Astrocyte of the cerebellum (primary cell): ENCODE data around the gene DHRS12.

ENCODE experiments used
- DNase-seq: peaks from one replicate; pipeline ENCODE4 v3.0.0-alpha.2; 2011; ENCODE audit warnings: low read depth
- H3K4me3 ChIP-seq: 2 replicates; pipeline ENCODE4 v1.5.1; 2011; ENCODE audit warnings: mild to moderate bottlenecking, low read depth, low read length, moderate library complexity
- in situ Hi-C: cut with HindIII; loops from 2 replicates; pipeline ENCODE4 v1.10.0; 2017; ENCODE audit warnings: low sequenced_read_pairs
- TF ChIP-seq, protein P1 (sequence below): IDR thresholded peaks from 2 replicates; pipeline ENCODE4 v1.5.1; 2012; ENCODE audit warnings: low read length, low read depth, moderate library complexity, mild to moderate bottlenecking; ENCODE audit errors: missing control alignments

Gene DHRS12

DNA sequence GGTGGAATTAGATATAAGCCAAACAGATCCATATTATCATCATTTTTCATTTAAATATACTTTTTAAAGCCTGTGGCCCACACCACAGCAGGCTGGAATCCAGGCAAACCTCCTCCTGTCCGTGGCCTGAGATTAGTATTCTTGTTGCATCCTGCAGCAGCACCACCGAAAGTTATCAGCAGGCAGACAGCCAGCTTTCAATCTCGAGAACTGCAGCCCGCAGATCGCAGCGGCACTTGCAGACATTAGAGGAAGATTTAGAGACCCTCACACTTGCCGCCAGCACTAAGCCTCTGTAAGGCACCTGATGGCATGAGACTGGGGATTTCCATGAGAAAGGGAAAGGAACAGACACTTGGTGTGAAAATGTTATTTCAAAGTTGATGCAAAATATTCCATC is 7.4 kb downstream of the DHRS12 start:
- H3K4me3 ChIP-seq: no peak overlapping the region
- TF ChIP-seq, protein P1, sequence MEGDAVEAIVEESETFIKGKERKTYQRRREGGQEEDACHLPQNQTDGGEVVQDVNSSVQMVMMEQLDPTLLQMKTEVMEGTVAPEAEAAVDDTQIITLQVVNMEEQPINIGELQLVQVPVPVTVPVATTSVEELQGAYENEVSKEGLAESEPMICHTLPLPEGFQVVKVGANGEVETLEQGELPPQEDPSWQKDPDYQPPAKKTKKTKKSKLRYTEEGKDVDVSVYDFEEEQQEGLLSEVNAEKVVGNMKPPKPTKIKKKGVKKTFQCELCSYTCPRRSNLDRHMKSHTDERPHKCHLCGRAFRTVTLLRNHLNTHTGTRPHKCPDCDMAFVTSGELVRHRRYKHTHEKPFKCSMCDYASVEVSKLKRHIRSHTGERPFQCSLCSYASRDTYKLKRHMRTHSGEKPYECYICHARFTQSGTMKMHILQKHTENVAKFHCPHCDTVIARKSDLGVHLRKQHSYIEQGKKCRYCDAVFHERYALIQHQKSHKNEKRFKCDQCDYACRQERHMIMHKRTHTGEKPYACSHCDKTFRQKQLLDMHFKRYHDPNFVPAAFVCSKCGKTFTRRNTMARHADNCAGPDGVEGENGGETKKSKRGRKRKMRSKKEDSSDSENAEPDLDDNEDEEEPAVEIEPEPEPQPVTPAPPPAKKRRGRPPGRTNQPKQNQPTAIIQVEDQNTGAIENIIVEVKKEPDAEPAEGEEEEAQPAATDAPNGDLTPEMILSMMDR: no peak
- DNase-seq: no peak
- in situ Hi-C loops: loop anchor here (25.0 kb wide), 1 partner anchor 359 kb away; no protein-coding TSS in a partner anchor

DNA sequence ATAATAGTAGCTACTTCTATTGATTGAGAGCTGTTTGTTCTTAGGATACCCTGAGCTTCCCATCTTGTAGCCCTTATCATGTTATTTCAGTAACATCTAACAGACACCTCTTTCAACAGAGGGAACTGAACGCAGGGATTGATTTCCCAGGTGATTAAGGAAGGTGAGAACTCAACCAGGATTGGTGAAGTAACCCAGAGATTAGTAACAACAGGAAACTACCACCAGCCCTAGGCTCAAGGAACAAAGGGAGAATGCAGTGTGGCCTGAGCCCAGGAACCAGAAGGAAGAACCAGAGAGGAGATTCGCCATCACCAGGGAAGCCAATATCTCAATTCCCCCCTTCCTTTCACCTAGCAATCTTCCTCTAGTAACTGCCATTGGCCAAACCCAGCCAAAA is 8.5 kb downstream of the DHRS12 start:
- in situ Hi-C loops: loop anchor here (25.0 kb wide), 1 partner anchor 358 kb away; no protein-coding TSS in a partner anchor
- TF ChIP-seq, protein P1: no peak
- H3K4me3 ChIP-seq: no peak overlapping the region
- no peak for DNase-seq

DNA sequence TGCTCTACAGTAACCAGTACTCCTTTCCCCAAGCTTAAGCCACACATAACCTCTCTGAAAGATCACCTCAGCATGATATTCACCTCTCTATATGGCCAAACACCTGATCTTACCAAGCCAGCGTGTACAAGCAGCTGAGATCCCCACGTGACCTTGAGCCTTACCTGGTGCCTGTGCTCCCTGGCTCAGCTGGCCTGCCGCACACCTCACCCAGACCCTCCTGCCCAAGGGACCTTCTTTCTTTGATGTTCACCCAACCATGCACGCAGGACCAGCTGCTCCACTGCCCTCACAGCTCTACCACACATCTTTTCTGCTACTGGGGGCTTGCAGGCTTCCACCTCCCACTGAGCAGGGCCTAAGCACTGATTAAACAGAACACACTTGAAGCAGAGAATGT is 9.0 kb downstream of the DHRS12 start:
- in situ Hi-C loops: loop anchor here (25.0 kb wide), 1 partner anchor 358 kb away; no protein-coding TSS in a partner anchor
- no peak for DNase-seq
- TF ChIP-seq, protein P1: no peak
- no peak overlapping the region for H3K4me3 ChIP-seq

DNA sequence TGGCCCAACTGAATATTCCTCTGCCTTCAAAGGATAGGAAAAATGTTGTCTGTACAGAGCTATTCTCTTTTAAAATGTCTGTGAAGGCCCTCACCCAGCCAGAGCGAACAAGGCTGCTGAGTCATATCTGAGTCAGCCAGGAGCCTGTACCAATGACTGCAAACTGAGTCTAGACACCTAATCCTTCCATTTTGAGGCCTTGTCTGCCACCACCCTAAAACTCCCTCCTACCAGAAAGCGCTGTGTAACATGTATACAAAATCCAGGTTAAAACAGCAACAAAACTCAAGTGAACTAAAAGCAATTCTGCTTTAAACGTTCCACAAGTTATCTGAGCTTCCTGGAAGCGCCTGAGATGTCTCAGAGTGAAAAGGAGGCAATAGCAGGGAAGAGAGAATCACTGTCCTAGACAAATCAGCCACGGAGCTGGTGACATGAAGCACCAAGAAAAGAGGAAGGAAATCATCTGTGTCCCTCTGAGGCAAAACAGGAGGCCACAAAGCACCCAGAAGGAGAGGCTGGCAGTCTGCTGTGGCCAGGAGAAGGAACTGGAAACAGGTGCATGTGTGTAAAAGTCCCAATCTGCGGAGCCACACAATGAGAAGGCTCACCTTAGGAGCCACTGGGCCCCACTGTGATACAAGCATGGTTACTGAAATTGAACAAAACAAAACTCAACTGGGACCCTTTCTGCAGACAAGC is 10.2 kb downstream of the DHRS12 start:
- in situ Hi-C loops: loop anchor here (25.0 kb wide), 1 partner anchor 356 kb away; no protein-coding TSS in a partner anchor
- TF ChIP-seq, protein P1: no peak
- peak; percentile 54 for DNase-seq
- H3K4me3 ChIP-seq: no peak overlapping the region

DNA sequence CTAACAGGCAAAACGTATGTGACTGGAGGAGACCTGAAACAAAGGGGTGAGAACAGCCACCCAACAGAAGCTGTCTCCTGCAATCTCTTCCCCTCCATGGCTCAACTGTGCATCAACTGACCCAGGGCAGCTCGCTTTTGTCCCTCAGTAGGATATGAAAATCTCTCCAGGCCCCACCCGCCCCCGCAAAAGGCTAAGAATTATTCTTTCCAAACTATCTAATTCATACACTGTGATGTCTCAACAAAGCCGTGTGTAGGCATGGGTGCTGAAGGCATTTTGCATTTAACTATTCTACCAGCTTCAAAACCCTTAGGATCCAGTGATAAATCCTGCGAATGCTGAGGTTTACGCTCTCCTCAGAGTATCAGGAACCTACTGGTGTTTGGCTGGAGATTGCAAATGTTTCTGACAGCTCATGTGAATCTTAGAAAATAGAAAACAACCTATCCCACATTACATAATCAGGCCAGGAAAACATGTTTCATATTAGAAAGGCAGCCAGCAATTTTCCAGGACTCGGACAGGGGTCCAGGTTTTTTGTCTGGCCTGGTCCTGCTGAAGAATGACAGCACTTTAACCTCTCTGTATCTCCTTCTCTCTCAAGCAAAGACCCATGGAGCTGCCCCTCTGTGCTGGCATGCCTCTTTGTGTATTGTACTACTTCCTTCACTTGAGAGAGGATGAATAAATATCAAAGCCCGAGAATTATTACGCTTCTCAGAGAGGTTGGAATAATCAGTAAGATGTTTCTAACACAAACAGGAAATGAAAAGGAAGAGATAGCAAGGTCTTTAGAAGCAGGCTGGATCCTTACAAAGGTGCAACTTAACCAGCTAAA is 17.3 kb downstream of the DHRS12 start:
- H3K4me3 ChIP-seq: no peak overlapping the region
- no peak for DNase-seq
- in situ Hi-C loops: loop anchor here (25.0 kb wide), 1 partner anchor 349 kb away; no protein-coding TSS in a partner anchor
- TF ChIP-seq, protein P1: no peak

DNA sequence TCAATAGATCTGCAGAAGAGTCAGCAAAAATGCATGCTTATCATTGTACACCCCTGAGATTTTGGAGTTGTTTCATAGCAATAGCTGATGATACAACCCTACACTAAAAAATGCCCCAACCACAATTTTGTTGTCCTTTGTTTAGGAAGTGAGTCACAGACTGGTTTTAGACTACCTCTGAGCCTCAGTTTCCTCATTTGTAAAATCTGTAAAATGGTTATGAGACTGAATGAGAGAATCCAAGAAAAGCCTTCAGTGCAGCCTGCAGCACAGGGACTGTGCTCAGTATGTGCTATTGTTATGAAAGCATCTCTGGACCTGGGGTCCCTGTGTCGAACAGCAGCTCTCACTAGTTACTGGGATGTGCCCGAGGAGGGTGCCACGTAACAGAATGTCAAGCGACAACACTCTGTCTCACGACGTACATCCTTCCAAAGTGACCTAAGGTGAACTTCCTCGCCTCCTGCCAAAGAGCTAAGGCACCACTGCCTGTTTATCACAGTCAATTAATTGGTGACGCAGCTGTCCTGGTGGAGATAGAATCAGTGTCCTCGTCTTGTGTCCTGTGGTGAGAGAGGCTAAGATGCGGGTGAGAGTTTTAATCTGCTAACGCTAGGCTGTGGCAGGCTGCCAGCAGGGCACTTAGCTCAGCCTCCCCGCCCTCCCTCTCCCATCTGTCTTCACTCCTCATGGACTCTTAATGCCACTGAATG is 18.1 kb downstream of the DHRS12 start:
- no peak overlapping the region for H3K4me3 ChIP-seq
- in situ Hi-C loops: loop anchor here (25.0 kb wide), 1 partner anchor 349 kb away; no protein-coding TSS in a partner anchor
- TF ChIP-seq, protein P1: no peak

More for the DNA sequence above, 18.1 kb downstream of the DHRS12 start:
- no peak for DNase-seq
